T-helper 22 cell (primary cell): ENCODE results near the gene ELK4.
"Not testable (repeated sequence)": the region's sequence is repeated elsewhere in the genome, so short reads cannot be mapped to it uniquely, and the experiment has no call there.

Source experiments
- DNase-seq: peaks from one replicate; pipeline ENCODE4 v3.0.0-alpha.2; 2020; ENCODE audit warnings: low read depth

Gene ELK4

DNA sequence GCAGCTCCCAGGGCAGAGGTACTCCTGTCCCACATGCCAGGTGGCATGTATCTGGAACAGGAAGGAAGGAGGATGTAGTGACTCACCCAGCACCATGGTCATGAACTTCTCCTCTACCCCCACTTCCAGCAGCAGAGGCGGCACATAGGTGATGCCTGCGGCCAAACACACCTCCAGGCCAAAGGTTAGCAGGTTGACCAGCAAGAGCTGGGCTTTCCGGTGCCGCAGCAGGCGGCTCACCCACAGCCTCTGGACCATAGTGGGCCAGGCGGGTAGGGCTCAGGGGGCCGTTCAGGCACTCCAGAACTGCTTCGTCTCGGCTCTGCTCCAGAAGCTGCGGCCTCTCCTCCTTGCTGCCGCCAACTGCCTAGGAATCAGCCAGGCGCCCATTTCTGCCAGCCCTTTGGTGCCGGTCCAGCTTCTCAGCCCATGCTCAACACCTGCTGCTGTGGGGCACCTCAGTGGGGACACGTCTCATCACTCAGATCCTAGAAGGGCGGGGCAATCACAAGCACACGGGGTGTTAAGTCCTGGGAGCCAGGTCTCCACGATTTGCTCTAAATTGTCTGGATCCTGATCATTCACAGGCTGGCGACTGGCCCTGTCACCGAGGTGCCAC is 32.7 kb upstream of the ELK4 start:
- no peak for DNase-seq

DNA sequence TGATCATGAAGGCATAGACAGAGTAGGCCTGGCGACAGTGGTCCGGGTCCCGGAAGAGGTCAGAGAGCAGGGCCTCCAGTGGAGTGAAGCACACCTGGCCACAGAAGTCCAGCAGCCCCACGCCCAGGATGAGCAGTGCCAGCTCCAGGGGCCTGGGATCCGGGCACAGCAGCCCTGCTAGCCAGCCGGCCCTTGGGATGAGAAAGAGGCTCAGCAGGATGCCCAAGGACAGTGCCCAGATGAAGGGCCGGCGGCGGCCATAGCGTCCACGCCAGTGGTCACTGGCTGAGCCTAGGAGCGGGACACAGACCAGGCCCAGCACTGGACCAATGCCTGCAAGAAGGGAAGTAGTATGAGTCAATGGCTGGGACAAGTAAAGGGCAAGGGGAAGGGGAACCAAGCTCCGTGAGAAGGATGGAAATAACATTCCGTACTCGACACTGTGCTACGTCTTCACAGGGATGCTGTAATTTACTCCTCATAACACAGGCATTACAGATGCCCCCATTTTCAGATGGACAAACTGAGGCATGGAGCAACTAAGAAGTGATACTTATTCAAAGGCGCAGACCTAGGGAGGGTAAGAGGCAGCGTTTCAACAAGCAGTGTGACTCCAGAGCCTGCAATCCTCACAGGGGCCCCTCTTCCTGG is 31.6 kb upstream of the ELK4 start:
- DNase-seq = no peak

DNA sequence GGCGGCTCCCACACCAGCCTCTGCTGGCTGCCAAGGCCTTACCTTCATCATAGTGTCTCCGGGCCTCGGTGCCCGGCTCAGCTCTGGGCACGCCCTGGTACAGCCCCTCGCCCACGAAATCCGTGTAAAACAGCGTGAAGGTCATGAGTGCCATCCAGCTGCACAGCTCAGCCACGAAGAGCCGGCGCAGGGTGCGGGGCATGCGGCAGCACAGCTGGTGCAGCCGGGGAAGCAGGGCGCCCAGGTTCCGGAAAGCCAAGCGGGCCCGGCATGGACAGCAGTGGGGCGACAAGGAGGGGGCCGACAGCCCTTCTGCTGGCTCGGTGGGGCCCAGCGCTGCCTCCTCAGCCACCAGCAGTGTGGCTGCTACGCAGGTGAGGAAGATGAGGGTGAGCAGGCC is 31.0 kb upstream of the ELK4 start:
- no peak for DNase-seq

DNA sequence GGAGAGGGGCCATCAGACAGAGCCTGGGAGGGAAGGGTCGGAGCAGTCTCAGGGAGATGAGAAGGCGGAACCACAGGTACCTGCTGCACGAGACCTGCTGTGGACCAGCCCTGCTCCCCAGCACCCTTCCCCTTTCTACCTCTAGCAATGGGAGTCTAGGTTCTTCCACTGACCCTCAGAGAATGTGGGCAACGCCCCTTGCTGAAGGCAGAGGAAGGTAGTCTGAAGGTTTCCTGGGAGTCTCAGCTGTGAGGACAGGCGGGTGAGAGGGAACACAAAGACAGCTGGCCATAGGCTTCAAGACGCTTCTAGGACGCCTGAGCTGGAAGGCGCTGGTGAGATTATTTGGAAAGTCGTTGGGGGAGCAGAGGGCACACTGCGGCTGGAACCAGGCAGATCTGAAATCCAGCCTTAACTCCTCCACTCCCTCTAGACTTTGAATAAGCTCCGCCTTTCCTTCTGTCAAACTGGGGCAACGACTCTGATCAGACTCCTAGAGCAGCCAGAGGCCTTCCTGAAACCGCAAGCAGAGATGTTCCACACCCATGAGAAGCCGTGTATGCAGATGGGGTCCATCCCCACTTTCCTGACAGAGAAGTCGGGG is 30.4 kb upstream of the ELK4 start:
- DNase-seq = no peak

DNA sequence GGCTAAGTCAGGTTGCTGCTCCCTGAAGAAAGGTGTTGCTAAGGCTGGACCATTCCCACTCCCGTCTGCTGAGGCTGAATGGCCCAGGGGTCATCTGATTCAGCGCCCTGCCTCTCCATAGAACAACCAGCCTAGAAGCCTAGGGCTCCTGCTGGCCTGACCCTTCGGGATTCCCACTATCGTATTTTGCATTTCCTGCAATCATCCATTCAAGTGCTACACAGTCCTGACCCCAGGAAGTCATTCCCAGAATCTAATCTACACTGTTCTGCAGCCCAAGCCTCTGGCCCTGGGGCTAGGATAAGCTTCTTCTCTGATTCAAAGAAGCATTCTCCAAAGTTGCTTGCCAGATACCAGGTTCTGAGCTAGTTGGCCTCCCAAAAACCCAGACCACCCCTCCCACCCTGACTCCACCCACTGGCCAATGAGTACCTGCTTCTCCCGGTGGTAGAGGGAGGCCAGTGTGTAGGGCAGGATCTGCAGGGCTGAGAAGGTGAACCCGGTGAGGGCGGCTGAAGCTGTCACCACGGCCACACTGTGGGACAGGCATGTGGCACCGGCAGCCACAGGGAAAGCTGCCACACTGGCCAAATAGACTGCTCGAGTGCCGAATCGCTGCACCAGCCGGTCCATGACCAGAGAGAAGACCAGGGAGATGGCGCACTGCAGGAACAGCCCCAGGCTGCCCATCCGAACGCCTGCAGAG is 29.8 kb upstream of the ELK4 start:
- no peak for DNase-seq

DNA sequence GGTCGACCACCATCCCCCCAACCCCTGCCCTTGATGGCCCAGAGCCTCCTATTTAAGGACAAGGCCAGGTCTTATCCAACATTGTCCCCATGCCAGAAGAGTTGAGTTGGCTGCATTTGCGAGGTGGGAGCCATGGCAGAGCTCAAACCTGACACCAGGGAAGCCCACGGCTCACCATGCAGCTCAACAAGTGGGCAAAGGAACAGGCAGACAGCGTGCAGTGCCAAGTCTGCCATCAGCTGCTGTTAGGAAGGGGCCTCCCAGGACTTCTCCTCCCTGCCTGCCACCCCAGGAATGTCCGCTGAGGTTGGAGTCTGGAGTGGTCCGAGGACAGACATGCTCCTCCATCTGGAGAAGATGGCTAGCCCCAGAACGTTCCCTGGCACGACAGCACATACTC is 28.6 kb upstream of the ELK4 start:
- DNase-seq = no peak

DNA sequence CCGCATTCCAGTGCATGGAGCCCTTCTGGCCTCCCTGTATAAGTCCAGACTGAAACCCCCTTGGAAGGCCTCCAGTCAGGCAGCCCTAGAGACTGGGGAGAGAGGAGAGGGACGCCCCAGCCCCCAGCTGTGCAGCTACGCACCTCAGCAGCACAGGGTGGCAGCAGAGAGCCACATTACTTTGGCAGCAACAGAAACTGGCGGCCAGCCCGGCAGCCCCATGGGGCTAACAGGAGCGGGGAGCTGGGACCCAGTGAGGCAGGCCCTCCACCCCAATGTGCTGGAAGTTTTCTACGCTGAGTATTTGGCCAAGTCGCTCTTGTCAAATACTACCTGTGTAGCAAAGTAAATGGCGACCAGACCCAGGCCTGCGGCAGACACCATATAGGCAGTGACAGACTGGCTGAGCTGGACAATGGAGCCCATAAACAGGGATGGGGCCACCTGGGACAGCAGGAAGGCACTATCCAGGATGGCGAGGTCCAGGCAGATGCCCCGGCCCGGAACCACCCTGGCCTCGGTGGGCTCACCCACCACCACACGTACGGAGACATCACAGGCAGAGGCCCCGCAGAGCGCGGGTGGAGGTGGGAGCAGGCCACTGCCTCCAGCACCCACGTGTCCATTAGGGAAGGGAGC is 27.3 kb upstream of the ELK4 start:
- DNase-seq = peak; percentile 27

DNA sequence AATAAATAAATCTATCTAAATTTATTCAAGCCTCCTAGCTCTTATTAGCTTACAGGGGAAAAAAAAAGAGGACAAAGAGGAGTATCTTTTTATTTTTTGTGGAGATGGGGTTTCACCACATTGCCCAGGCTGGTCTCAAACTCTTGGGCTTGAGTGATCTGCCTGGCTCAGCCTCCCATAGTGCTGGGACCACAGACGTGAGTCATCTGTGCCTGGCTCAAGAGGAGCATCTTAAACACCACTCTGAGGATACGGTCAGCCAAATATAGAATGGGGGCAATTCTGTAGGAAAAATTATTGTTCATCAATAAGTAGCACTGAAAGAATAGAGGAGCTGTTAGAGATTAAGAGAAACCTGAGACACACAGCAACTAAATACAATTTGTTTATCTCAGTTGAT is 24.4 kb upstream of the ELK4 start:
- no peak for DNase-seq

DNA sequence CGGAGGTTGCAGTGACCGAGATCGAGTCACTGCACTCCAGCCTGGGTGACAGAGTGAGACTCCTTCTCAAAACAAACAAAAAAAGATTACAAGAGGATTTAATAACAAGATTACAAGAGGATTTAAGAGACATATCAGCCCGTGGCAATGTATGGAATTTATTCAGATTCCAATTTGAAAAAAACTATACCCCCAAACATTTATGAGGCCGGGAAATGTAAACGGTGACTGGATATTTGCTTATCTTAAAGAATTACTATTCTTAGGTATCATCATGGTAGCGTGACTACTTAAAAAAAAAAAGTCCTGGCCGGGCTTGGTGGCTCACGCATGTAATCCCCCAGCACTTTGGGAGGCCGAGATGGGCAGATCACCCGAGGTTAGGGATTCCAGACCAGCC is 21.2 kb upstream of the ELK4 start:
- DNase-seq = no peak

DNA sequence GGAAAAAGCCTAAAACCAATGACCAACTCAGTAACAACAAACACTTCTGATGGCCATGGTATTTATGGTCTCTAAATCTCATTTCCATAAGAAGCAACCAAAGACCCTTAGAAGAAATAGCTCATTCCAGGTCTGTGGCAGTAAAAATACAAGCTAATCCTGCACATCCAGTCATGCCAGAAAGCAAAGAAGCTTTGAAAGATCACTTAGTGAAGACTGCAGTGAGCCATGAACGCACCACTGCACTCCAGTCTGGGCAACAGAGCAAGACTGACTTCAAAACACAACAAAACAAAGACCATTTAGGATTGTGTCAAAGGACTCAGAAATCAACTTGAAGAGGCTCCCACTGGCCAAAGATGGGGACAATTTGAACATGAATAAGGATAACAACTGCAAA is 18.4 kb upstream of the ELK4 start:
- no peak for DNase-seq

DNA sequence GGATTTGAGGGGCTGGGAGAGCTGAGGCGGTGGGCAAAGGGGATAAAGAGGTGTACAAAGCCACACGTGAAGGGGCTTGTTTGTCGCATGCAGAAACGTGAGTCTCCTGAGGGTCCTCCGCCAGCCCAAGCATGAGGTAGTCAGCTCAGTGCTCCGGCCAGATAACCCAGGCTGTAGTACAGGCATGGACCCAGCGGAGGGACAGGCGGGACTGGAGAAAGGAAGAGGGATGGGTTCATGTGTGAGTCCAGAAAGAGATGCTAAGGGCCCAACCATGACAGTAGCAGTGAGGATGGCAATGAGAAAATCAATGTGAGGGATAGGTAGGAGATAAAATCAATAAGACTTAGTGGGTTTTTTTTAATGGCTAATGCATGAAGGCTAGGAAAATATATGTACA is 13.7 kb upstream of the ELK4 start:
- DNase-seq = no peak

DNA sequence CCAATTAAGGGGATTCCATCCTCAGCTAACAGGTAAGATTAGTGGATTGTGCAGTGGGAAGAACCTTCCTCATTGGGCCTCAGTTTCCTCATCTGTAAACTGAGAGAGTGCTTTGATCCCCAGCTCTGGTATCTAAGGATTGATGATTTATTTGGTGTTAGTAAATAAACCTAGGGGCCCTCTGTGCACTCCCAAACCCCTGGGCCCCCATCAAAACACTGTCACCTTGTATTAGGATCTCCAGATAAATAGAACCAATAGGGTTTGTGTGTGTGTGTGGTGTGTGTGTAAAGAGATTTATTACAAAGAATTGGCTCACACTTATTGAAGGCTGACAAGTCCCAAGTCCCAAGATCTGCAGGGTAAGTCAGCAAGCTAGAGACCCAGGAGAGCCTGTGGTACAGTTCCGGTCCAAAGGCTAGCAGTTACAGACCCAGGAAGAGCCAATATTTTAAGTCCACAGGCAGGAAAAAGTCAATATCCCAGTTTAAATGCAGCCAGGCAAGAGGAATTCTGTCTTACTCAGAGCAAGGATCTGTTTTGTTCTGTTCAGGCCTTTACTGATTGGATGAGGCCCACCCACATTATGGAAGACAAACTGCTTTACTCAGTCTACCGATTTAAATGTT is 11.0 kb upstream of the ELK4 start:
- no peak for DNase-seq

DNA sequence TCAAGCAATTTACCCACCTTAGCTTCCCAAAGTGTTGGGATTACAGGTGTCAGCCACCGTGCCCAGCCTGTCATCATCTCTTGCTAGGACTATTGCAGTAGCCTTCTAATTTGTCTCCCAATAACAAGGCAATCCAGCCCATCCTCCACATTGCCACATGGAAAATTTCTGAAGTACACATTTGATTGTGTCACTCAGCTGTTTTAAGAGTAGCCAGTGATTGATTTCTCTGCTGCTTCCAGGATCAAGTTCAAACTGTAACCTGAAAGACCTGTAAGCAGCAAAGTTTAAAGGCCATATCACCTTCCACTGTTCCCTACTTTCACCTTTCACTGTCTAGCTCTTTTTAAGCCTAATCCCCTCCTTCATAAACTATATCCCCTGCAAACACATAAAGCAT is 7.8 kb upstream of the ELK4 start:
- no peak for DNase-seq

DNA sequence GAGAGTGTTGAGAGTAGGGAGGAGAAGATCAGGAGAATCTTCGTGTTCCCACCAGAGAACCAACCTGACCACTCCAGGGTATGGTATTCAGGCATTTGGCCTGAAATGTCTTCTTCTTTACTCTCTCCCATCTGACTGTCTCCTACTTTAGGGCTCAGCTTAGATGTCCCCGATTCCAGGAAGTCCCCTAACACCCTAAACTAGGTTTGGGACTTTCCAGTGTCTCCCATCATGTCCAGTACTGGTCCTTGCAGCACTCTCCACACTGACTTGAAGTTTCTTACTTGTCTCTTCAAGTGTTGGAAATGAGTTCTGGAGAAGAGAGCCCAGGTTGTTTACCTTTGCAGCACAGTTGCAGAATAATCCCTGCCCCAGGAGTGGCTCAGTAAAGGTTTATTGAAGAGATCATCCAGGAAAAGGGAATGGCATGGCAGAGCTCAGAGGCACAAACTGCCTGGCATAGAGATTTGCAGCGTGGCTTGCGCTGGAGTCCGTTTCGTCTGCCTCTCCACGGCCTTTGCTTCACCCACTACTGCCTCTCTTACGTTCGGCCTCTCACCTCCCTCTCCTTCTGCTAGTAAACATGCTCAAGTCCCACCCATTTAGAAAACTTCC is 6.2 kb upstream of the ELK4 start:
- DNase-seq = no peak

DNA sequence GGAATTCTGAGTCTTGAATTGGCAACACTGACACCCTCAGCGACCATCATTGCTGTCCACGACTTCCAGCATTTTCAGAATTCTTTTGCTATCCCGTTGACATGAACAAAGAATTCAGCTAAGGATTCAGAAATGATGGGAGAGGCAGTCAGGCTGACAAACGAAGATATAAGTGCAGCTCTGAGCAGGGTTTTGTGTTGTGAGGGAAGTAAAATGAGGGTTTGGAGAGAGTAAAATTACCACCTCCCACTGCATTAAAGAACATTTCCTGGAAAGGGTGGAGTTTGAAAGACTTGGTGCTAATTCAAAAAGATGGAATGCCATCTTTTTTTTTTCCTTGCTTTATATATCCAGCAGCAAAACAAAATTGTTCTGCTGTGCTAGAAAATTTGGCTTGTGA is 4.9 kb upstream of the ELK4 start:
- DNase-seq = no peak

DNA sequence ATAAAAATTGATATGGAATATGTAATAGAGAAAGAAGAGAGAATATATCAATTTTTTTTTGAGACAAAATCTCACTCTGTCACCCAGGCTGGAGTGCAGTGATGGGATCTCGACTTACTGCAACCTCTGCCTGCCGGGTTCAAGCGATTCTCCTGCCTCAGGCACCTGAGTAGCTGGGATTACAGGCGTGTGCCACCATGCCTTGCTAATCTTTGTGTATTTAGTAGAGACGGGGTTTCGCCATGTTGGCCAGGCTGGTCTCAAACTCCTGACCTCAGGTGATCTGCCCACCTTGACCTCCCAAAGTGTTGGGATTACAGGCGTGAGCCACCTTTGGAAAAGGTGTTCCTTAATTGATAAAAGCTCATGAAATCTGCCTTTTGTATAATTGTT is 4.3 kb upstream of the ELK4 start:
- DNase-seq = not testable (repeated sequence)

DNA sequence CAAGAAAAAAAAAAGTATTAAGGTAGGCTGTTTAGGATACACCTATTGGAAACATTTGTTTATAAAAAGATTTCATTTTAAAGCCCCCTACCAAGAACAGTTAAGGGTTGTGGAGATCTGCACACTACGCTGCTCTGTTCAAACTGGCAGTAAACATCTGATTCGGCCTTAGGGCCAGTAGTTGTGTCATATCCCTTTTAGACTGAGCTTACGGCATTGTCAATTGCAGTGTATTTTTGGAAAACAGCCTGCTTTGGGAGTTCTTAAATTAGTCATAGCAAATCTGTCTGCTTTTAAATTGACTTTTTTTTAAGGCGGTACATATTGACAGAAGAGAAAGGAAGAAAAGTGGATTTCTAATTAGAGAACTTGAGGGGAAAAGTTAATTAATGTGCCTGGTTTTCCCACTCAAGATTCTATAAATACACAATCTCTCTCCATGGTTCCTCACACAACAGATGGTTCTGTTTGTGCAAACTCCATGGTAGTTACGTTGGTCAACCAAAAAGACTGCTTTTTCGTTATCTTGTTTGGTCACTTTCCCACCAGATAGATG is 1.7 kb upstream of the ELK4 start:
- DNase-seq = no peak

DNA sequence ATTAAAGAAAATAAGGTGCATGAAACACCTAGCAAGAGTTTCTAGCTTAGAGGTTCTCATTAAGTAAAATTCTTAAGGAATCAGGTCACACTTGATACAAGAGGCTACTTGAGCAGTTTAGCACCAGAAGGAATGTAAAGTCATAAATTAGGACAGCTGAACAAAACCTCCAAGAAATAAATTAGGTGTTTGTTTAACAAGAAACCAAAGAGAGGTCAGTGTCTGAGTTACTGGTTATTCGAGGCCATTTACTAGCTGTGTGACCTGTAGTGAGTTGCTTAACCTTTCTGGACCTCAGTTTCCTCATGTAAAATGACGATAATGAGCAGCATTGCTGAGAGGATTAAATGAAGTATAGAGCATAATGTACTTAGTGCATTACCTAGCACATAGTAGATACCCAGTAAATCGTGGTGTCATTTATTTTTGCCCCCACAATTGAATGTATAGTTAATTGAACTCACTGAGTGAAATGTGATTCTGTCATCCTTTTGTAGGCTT is 908 bp upstream of the ELK4 start:
- DNase-seq = no peak

DNA sequence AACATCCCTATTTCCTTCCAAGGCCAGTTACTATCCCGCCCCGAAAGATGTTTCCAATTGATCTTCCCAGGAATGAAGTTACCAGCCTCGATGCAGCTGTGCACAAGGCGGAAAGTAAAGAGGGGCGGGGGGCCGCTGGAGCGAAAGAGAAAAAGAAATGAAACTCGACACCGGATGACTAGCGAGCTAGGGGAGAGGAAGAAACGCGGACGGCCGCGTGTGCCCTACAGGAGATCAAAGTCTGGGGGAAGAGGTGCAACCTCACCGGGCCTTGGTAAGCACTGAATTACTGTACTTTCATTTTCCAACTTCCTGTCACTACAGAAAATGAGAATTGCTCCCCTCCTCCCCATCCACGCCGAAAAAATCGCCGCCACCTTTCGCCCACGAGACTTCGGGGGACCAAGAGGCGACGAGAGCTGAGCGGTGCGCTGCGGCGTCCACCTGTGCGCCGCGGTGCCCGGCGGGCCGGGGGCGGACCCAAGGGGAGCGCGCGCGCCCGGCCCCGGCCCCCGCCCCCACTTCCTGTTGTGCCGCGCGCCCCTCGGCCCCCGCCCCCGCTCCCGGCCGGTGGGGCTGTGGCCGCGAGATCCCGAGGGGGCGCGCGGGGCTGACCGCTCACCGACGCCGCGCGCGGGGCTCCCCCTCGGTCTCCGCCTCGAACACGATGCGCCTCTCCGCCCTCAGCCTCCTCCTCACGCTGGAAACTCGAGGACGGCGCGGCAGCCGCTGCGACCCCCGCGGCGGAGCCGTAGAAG is 622 bp downstream of the ELK4 start:
- peak; percentile 76 for DNase-seq

DNA sequence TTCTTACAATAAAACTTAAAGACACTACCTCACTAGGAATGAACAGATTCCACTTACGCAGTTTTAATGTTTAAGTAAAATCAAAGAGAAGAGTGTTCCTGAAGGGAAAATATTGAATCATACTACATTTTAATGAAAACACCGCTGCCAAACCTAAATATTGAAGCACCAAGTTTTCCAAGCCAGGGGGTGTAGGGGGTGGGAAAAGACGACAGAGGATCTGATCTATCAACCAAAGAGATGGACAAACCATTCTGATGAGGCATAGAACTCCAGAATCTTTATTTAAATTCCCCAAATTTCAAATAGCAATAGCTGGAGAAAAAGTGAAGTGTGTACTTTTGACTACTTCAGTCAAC is 1.2 kb downstream of the ELK4 start:
- no peak for DNase-seq

DNA sequence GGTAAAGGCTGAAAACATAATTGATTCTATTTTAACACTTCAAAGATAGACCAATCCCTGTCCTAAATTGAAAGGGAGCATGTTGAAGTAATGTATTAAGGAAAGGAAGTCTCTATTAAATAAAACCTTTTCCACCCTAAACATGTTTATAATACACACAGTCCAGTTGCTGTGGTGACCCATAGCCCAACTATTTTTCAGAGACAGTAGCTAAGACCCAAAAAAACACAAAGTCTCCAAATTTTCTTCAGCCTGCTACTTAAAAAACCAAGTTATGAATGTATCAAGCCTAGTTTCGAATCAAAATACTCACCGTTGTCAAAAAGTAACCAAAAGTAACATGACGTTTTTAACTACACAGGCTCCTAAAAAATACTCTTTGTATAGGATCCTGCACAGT is 1.6 kb downstream of the ELK4 start:
- no peak for DNase-seq
